Effector memory CD4-positive, alpha-beta T cell (primary cell): Measurements from ENCODE around the gene COX15.
"Not testable (repeated sequence)": the region's sequence is repeated elsewhere in the genome, so short reads cannot be mapped to it uniquely, and the experiment has no call there.

Experiments
- DNase-seq, 3 donors: peaks; one replicate each; pipeline ENCODE4 v3.0.0-alpha.2; 2020
- H3K27ac ChIP-seq: 2 replicates; pipeline ENCODE4 v1.7.0; 2013; ENCODE audit warnings: mild to moderate bottlenecking, low read length, moderate library complexity; ENCODE audit not compliant: insufficient read depth, poor library complexity, severe bottlenecking
- H3K27me3 ChIP-seq: replicated peaks from 2 replicates; pipeline ENCODE4 v1.7.0; 2013; ENCODE audit warnings: mild to moderate bottlenecking, low read length; ENCODE audit not compliant: insufficient read depth, control insufficient read depth, poor library complexity, severe bottlenecking
- H3K36me3 ChIP-seq: 2 replicates; pipeline ENCODE4 v1.7.0; 2013; ENCODE audit warnings: mild to moderate bottlenecking, low read length, moderate library complexity; ENCODE audit not compliant: control insufficient read depth, insufficient read depth
- H3K4me1 ChIP-seq: 2 replicates; pipeline ENCODE4 v1.7.0; 2013; ENCODE audit warnings: low read length, mild to moderate bottlenecking; ENCODE audit not compliant: control insufficient read depth, insufficient read depth, poor library complexity, severe bottlenecking
- H3K4me3 ChIP-seq: 2 replicates; pipeline ENCODE4 v1.7.0; 2013; ENCODE audit warnings: low read length, low read depth, mild to moderate bottlenecking; ENCODE audit not compliant: insufficient read depth, poor library complexity, severe bottlenecking
- H3K9me3 ChIP-seq: 2 replicates; pipeline ENCODE4 v1.7.0; 2013; ENCODE audit warnings: mild to moderate bottlenecking, low read length, moderate library complexity; ENCODE audit not compliant: control insufficient read depth

COX15 gene

DNA sequence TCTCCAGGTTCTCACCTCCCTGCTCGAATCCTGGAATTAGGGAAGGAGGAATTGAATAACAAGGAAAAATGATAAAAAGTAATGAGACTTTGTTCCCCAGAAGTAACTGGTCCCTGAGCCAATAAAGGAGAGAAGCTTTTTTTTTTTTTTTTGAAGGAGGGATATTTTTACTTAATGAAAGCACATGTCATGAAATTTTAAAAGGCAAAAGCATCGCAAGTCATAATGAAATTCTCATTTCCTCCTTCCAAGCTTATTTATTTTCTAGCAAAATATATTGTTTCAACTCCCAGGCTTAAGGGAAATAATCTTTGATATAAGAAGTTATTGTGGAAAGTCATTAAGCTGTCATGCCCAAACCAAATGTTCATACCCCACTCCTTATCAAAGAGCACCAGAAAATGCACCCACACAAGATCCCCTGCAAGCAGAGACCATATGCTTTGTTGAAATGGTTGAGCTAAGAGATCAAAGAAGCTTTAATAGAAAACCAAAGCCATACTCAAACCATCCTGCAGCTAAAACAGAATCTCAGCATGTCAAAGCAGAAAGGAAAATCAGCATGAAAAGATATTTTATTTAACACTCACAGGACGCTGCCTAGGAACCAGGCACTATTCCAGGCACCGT lies 33.9 kb upstream of the COX15 start:
- H3K36me3 ChIP-seq = no peaks in the 10 kb centered on the region
- no peak for DNase-seq
- H3K27ac ChIP-seq = no peak overlapping the region
- H3K27me3 ChIP-seq = no peaks in the 10 kb centered on the region
- H3K9me3 ChIP-seq = peaks cover 3% of the 10 kb centered on the region
- no peak overlapping the region for H3K4me3 ChIP-seq
- H3K4me1 ChIP-seq = no peaks in the 10 kb centered on the region

DNA sequence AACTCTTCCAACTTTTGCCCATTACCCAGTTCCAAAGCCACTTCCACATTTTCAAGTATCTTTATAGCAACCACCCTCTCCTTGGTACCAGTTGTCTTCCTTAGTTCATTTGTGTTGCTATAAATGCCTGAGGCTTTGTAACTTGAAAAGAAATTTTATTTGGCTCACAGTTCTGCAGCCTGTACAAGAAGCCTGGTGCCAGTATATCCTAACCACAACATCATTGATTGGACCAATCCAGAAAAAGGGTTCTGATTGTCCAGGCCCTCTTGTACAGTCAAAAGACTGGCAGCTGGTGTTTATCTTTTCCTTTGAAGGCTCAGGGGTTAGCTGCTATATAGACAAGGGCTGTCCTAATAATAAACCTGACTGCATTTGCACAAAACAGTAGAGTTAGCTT lies 29.4 kb upstream of the COX15 start:
- H3K9me3 ChIP-seq = peaks cover 3% of the 10 kb centered on the region
- no peak for DNase-seq
- no peaks in the 10 kb centered on the region for H3K27me3 ChIP-seq
- H3K27ac ChIP-seq = no peak overlapping the region
- H3K36me3 ChIP-seq = peaks cover 36% of the 10 kb centered on the region
- no peak overlapping the region for H3K4me3 ChIP-seq
- H3K4me1 ChIP-seq = no peaks in the 10 kb centered on the region

DNA sequence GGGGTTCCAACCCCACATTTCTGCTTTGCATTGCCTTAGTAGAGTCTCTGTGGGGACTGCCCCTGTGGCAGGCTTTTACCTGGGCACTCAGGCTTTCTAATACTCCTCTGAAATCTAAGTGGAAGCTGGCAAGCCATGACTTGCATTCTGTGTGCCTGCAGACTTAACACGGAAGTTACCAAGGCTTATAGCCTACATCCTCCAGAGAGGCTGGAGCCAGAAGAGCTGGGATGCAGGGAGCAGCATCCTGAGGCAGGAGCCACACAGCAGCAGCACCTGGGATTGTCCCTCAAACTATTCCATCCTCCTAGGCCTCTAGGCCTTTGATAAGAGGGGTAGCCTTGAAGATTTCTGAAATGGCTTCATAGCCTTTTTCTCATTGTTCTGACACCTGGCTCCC lies 28.4 kb upstream of the COX15 start:
- no peak overlapping the region for H3K4me3 ChIP-seq
- no peak for DNase-seq
- peaks cover 3% of the 10 kb centered on the region for H3K9me3 ChIP-seq
- H3K27me3 ChIP-seq = no peaks in the 10 kb centered on the region
- no peak overlapping the region for H3K27ac ChIP-seq
- no peaks in the 10 kb centered on the region for H3K4me1 ChIP-seq
- H3K36me3 ChIP-seq = peaks cover 44% of the 10 kb centered on the region

DNA sequence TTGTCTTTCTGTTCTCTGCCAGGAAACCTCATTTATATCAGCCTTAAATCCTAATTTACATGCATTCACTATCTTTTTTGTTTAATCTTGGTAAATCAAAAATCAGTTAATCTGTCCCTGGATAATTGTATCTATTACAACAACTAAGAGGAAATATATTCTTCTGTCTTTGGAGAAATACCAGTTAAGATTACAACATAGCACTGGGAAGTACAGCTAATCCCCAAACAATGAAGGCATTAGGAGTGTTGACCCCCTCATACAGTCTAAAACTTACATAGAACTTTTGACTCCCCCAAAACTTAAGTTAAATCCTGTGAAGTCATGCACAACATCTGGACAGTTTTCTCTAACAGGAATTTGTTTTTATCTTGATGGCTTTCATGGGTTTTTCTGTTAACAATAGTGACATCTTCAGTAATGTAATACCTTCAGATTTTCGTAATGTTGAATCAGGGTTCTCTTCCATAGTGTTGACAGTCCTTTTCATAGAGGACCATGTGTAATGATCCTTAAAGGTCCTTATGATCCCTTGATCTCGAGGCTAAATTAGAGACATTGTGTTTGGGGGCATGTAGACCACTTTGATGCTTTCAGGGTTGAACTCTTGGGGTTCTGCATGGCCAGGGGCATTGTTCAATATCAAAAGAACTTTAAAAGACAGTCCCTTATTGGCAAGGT lies 26.4 kb upstream of the COX15 start:
- no peaks in the 10 kb centered on the region for H3K27me3 ChIP-seq
- H3K36me3 ChIP-seq = peaks cover 56% of the 10 kb centered on the region
- H3K27ac ChIP-seq = no peak overlapping the region
- peaks cover 3% of the 10 kb centered on the region for H3K9me3 ChIP-seq
- H3K4me3 ChIP-seq = no peak overlapping the region
- H3K4me1 ChIP-seq = no peaks in the 10 kb centered on the region
- no peak for DNase-seq

DNA sequence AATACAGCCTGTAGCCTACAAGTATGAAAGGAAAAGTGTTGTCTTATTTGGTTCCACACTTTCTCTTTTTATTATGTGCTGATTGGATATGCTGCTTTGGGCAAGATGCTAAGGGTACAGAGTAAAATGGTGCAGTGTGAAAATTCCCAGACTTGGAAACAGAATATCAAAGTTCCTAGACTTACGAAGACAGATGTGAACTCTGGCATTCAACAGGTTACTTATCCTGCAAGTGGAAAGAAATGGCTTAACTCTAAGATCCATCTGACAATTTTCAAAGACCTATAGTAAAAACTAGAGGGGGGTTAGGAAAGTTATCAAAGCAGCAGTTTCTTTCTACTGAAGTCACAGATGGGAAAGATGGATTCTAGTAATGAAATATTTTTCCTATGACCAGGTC lies 24.2 kb upstream of the COX15 start:
- Histone ChIP-seq H3K4me1 (no peaks in the 10 kb centered on the region), H3K27ac (no peak overlapping the region), H3K4me3 (no peak overlapping the region), H3K36me3 (peaks cover 61% of the 10 kb centered on the region), H3K9me3 (no peaks in the 10 kb centered on the region), H3K27me3 (no peaks in the 10 kb centered on the region)
- no peak for DNase-seq

DNA sequence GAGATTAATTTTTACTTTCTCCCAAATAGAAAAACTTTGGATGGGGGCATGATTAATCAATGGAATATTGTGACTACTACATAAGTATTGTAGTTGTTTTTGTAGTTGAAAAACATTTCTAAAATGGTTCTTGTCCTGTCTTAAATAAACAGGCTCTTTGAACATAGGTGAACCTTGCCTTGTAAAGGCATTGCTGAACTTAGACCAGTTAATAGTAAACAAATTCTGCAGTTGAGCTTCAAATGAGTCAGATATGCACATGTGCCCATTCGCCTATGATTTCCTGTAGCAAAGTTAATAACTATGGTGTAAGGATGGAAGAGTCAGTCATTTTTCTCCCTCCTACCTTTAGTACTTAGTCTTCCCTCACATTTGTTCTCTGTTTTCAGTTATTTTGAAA lies 22.7 kb upstream of the COX15 start:
- peaks cover 54% of the 10 kb centered on the region for H3K36me3 ChIP-seq

DNA sequence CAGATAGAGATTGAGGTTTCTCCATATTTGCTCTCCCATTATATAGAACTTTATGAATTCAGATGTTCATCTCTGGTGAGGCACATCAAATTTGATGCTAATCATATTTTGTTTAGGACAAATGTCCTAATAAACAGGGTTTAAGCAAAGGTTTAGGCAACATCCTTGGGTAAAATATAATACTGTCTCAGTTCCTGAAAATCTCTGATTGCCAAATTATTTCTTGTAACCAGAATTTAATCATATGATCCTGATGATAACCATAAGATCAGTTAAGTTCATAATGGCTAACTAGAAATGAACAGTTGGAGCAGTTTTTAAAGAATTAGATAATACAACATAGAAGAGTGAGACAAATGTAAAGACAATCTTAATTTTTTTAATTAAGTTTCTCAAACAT lies 18.7 kb upstream of the COX15 start:
- Histone ChIP-seq H3K36me3 (peaks cover 60% of the 10 kb centered on the region), H3K27ac (no peak overlapping the region), H3K9me3 (no peaks in the 10 kb centered on the region), H3K4me1 (no peaks in the 10 kb centered on the region), H3K4me3 (no peak overlapping the region), H3K27me3 (no peaks in the 10 kb centered on the region)
- DNase-seq = no peak

More for the DNA sequence above, 22.7 kb upstream of the COX15 start:
- H3K27me3 ChIP-seq = no peaks in the 10 kb centered on the region
- DNase-seq = no peak
- H3K4me1 ChIP-seq = no peaks in the 10 kb centered on the region
- no peaks in the 10 kb centered on the region for H3K9me3 ChIP-seq
- H3K4me3 ChIP-seq = no peak overlapping the region
- no peak overlapping the region for H3K27ac ChIP-seq

DNA sequence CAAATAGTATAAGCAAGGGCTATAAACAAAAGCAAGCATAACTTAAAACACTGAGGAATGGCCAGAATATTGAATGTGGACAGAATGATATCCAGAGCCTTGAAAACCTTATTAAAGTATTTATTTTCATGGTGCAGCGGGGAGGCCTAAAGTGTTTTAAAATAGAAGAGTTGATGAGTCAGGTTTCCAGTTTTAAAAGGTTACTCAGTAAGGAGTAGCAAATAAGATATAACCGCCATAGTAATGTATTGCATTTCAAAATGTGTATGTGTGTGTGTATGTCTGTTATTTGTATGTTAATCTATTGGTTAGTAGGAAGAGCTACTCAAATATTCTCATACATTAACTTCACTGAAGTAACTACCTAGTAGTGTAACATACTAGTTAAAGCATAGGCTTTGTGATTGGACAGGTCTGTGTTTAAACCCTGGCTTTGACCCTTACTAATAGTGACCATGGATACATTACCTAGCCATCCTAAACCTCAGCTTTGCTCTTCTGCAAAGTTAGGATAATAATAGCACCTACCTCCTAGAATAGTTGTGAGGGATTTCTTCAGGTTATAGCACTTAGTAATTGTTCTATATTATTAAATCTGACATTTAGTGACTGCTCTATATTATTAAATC lies 17.0 kb upstream of the COX15 start:
- H3K27ac ChIP-seq = no peak overlapping the region
- no peaks in the 10 kb centered on the region for H3K4me1 ChIP-seq
- no peaks in the 10 kb centered on the region for H3K27me3 ChIP-seq
- no peaks in the 10 kb centered on the region for H3K9me3 ChIP-seq
- DNase-seq = no peak
- H3K36me3 ChIP-seq = peaks cover 57% of the 10 kb centered on the region
- no peak overlapping the region for H3K4me3 ChIP-seq

DNA sequence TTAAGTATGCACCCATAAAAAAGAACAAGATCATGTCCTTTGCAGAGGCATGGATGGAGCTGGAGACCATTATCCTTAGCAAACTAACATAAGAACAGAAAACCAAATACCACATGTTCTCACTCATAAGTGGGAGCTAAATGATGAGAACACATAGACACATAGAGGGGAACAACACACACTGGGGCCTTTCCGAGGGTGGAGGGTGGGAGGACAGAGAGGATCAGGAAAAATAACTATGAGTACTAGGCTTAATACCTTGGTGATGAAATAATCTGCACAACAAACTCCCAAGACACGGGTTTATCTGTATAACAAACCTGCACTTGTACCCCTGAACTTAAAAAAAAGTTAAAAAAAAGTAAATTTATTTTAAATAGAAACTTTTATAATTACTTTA lies 14.2 kb upstream of the COX15 start:
- not testable (repeated sequence) for H3K27me3 ChIP-seq, H3K27ac ChIP-seq, H3K4me1 ChIP-seq, H3K9me3 ChIP-seq, DNase-seq, H3K4me3 ChIP-seq
- peaks cover 74% of the 10 kb centered on the region for H3K36me3 ChIP-seq

DNA sequence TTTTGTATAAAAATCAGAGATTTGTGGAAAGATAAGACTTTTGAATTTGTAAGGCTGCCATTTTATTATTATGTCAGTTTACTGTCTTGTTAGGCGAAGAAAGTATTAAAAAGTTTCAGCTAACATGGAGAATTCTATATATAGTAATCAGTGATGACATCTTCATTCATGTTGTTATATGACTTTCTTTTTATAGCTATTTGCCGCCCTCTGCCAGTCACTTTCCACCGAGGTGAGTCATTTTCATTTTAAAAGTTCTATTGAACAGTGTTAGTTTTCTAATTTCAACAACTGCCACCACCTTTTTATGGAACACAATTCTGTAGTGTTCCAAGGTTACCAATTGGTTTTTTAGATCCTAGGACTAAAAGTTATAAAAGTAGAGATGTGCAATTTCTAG lies 11.9 kb upstream of the COX15 start:
- H3K4me3 ChIP-seq = no peak overlapping the region
- H3K4me1 ChIP-seq = no peaks in the 10 kb centered on the region
- no peaks in the 10 kb centered on the region for H3K27me3 ChIP-seq
- DNase-seq = no peak
- H3K27ac ChIP-seq = no peak overlapping the region
- H3K36me3 ChIP-seq = peaks cover 80% of the 10 kb centered on the region
- no peaks in the 10 kb centered on the region for H3K9me3 ChIP-seq
